NCI-H2196 (cell line): ENCODE data around the gene GMDS.

ENCODE experiments used
- DNase-seq: peaks from one replicate; lab custom pipeline; 2025; ENCODE audit not compliant: unreplicated experiment; lab: John Stamatoyannopoulos, UW

The GMDS gene

GRCh38 chr6:2209226-2209809 is 36.1 kb downstream of the GMDS start:
- DNase-seq = peak; percentile 81

GRCh38 chr6:2208468-2208867 is 36.9 kb downstream of the GMDS start:
- no peak for DNase-seq

- DNase-seq = no peak
These were observed 40.0 kb downstream of the GMDS start for GRCh38 chr6:2205396-2205795.

GRCh38 chr6:2204272-2204671 is 41.1 kb downstream of the GMDS start:
- DNase-seq = peak; percentile 60

GRCh38 chr6:2203264-2203663 is 42.1 kb downstream of the GMDS start:
- DNase-seq = no peak

GRCh38 chr6:2197984-2198383 is 47.4 kb downstream of the GMDS start:
- no peak for DNase-seq

GRCh38 chr6:2197177-2197671 is 48.2 kb downstream of the GMDS start:
- DNase-seq = no peak

- DNase-seq = peak; percentile 74
These were observed 49.2 kb downstream of the GMDS start for GRCh38 chr6:2196079-2196679.

GRCh38 chr6:2194643-2195042 is 50.8 kb downstream of the GMDS start:
- DNase-seq = no peak

- DNase-seq = no peak
These were observed 51.5 kb downstream of the GMDS start for GRCh38 chr6:2193931-2194330.

GRCh38 chr6:2192976-2193375 is 52.4 kb downstream of the GMDS start:
- no peak for DNase-seq

GRCh38 chr6:2191390-2191740 is 54.0 kb downstream of the GMDS start:
- DNase-seq = no peak

- DNase-seq = no peak
These were observed 54.6 kb downstream of the GMDS start for GRCh38 chr6:2190661-2191389.

- DNase-seq = no peak
These were observed 56.5 kb downstream of the GMDS start for GRCh38 chr6:2188856-2189384.

GRCh38 chr6:2188397-2188796 is 57.0 kb downstream of the GMDS start:
- DNase-seq = no peak

- no peak for DNase-seq
These were observed 57.6 kb downstream of the GMDS start for GRCh38 chr6:2187826-2188225.

- DNase-seq = no peak
These were observed 58.9 kb downstream of the GMDS start for GRCh38 chr6:2186516-2186915.

GRCh38 chr6:2185466-2185865 is 59.9 kb downstream of the GMDS start:
- DNase-seq = no peak

GRCh38 chr6:2184700-2185455 is 60.5 kb downstream of the GMDS start:
- no peak for DNase-seq

GRCh38 chr6:2183752-2184151 is 61.7 kb downstream of the GMDS start:
- no peak for DNase-seq

GRCh38 chr6:2183246-2183645 is 62.2 kb downstream of the GMDS start:
- DNase-seq = no peak
